ENCODE data around the gene CCL7. TPM values are rescaled to one million over a fixed set of nuclear protein-coding genes. Genes with fewer than 3 reads are reported as not detected.

Gene CCL7
- total RNA-seq, 2 donors from 2014 or later: 0.72 TPM; not detected in 1

- no peaks in the 10 kb centered on the region for H3K9me3 ChIP-seq
- no peak overlapping the region for H3K9ac ChIP-seq (ENCODE audit: low read depth in 2 of 2, low read length in 2 of 2)
- H3K27ac ChIP-seq: no peak overlapping the region
- no peak for DNase-seq
- H3K4me3 ChIP-seq: no peak overlapping the region
- intact Hi-C loops (cut with DNase I): no loop called here
- no peaks in the 10 kb centered on the region for H3K27me3 ChIP-seq
- TF ChIP-seq CTCF (IDR thresholded peaks at IDR 0.05): no peak
- H3K4me1 ChIP-seq: no peaks in the 10 kb centered on the region
- no peaks in the 10 kb centered on the region for H3K36me3 ChIP-seq
These were observed 8.3 kb upstream of the CCL7 start for GRCh38 chr17:34261568-34262337.

- Histone ChIP-seq H3K9ac (ENCODE audit: low read depth in 2 of 2, low read length in 2 of 2) (no peak overlapping the region), H3K27me3 (no peaks in the 10 kb centered on the region), H3K27ac (no peak overlapping the region), H3K4me3 (no peak overlapping the region), H3K9me3 (no peaks in the 10 kb centered on the region), H3K36me3 (no peaks in the 10 kb centered on the region), H3K4me1 (no peaks in the 10 kb centered on the region)
- intact Hi-C loops (cut with DNase I): no loop called here
- TF ChIP-seq CTCF (IDR thresholded peaks at IDR 0.05): no peak
- DNase-seq: no peak
These were observed 4.3 kb upstream of the CCL7 start for GRCh38 chr17:34265711-34266110.

DNA sequence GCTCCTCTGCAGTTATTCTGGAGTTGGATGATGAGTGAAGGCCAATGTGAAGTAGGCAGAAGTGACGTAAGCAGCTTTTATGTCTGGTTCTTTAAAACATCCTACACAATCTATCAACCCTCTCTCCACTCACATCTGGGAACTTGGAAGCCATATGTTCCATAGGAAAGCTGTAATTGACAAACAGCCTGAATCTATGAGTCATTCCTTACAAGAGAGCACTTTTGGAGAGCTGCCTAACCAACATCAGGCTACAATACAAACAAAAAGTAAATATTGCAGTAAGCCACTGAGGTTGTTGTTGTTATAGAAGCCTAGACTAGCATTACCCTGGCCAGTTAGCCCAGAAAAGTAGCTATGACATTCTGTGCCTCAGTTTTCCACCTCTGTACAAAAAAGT, 5.9 kb downstream of the CCL7 start:
- H3K9ac ChIP-seq (ENCODE audit: low read depth in 2 of 2, low read length in 2 of 2): no peak overlapping the region
- H3K27ac ChIP-seq: no peak overlapping the region
- intact Hi-C loops (cut with DNase I): no loop called here
- DNase-seq: no peak
- H3K4me1 ChIP-seq: no peaks in the 10 kb centered on the region
- H3K27me3 ChIP-seq: no peaks in the 10 kb centered on the region
- no peak overlapping the region for H3K4me3 ChIP-seq
- no peaks in the 10 kb centered on the region for H3K36me3 ChIP-seq
- no peak for TF ChIP-seq CTCF (IDR thresholded peaks at IDR 0.05)
- H3K9me3 ChIP-seq: no peaks in the 10 kb centered on the region

DNA sequence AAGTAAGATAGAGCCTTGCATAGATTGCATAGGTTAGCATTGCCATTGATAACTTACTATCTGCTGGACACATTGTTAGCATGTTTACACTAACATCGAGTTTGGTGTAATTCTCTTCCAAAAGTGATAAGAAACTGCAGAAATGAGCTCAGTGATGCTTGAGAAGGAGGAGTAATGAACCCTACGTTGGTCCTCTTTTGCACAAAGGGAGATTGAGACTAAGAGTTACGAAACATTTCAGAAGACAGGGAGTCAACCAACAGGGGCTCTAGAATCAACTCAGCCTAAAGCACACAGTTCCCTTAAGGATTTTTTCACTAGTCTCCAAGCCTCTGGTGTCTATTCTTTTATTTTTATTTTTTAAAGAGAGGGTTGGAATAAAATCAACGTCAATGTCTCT, 6.8 kb downstream of the CCL7 start:
- TF ChIP-seq CTCF (IDR thresholded peaks at IDR 0.05): no peak
- Histone ChIP-seq H3K27me3 (no peaks in the 10 kb centered on the region), H3K27ac (no peak overlapping the region), H3K9me3 (no peaks in the 10 kb centered on the region), H3K4me1 (no peaks in the 10 kb centered on the region), H3K9ac (ENCODE audit: low read depth in 2 of 2, low read length in 2 of 2) (no peak overlapping the region), H3K4me3 (no peak overlapping the region), H3K36me3 (no peaks in the 10 kb centered on the region)
- intact Hi-C loops (cut with DNase I): no loop called here
- no peak for DNase-seq

GRCh38 chr17:34283571-34283970, 13.6 kb downstream of the CCL7 start:
- H3K4me1 ChIP-seq: no peaks in the 10 kb centered on the region
- H3K4me3 ChIP-seq: no peak overlapping the region
- no peak overlapping the region for H3K27ac ChIP-seq
- no peak for DNase-seq
- H3K27me3 ChIP-seq: no peaks in the 10 kb centered on the region
- H3K36me3 ChIP-seq: no peaks in the 10 kb centered on the region
- no peak overlapping the region for H3K9ac ChIP-seq (ENCODE audit: low read depth in 2 of 2, low read length in 2 of 2)
- intact Hi-C loops (cut with DNase I): no loop called here
- no peak for TF ChIP-seq CTCF (IDR thresholded peaks at IDR 0.05)
- H3K9me3 ChIP-seq: no peaks in the 10 kb centered on the region
